GM12891 (cell line): Measurements from ENCODE around the gene FREM1.

Source experiments
- PAX5 ChIP-seq: IDR thresholded peaks from 2 replicates; pipeline ENCODE4 v1.6.1; 2011; ENCODE audit warnings: low read length, moderate library complexity, mild to moderate bottlenecking; ENCODE audit not compliant: insufficient read depth, severe bottlenecking
- POLR2A ChIP-seq: IDR thresholded peaks from 2 replicates; pipeline ENCODE4 v1.6.1; 2011; ENCODE audit warnings: low read depth, low read length, control low read depth
- POLR2AphosphoS5 ChIP-seq: IDR thresholded peaks from 2 replicates; pipeline ENCODE4 v1.6.1; 2011; ENCODE audit warnings: low read depth, low read length, control low read depth
- SPI1 ChIP-seq: IDR thresholded peaks from 2 replicates; pipeline ENCODE4 v1.6.1; 2011; ENCODE audit warnings: low read depth, low read length, control low read depth
- TAF1 ChIP-seq: IDR thresholded peaks from 2 replicates; pipeline ENCODE4 v1.6.1; 2011; ENCODE audit warnings: low read depth, low read length, control low read depth

GRCh38 chr9:14864309-14864708, 45.9 kb downstream of the FREM1 start:
- TF ChIP-seq POLR2AphosphoS5 = no peak
- TF ChIP-seq TAF1 = no peak
- no peak for TF ChIP-seq POLR2A
- no peak for TF ChIP-seq PAX5
- no peak for TF ChIP-seq SPI1
